Right ventricle myocardium superior (tissue), 1 donor: ENCODE data around the gene COG2. TPM values are rescaled to one million over a fixed set of nuclear protein-coding genes. Genes with fewer than 3 reads are reported as not detected.
A peak's percentile ranks its signal among the peaks of the same experiment; 100 is the strongest.
"Not testable (repeated sequence)": the region's sequence is repeated elsewhere in the genome, so short reads cannot be mapped to it uniquely, and the experiment has no call there.

Experiments used
- ATAC-seq: fragments of 200-7000 bp; cut with Tn5 transposase; one replicate; pipeline ENCODE4 v1.9.1; 2020; ENCODE audit warnings: mild to moderate bottlenecking; ENCODE audit not compliant: poor library complexity
- DNase-seq: peaks from one replicate; pipeline ENCODE4 v3.0.0-alpha.2; 2020
- intact Hi-C: fragments of 100-400 bp; cut with DNase I; formaldehyde crosslinking; loops from one replicate; pipeline ENCODE4 v1.11.2; 2022
- long read RNA-seq: library from polyadenylated mRNA; unstranded; transcript quantifications from one replicate; pipeline ENCODE4 v2.0.0, GENCODE V29; 2021
- total RNA-seq: library from RNA; stranded (reverse); fragmentation: NEBNext Ultra II Directional; extraction: Animal tissue kit (Norgen Biotek cat#: 25700); gene quantifications from one replicate; pipeline ENCODE4 v1.2.1, GENCODE V29; 2021
- donor health status: DM: no; HTN: yes; CAD: no; lungs with severe emphysema.

Gene COG2, protein sequence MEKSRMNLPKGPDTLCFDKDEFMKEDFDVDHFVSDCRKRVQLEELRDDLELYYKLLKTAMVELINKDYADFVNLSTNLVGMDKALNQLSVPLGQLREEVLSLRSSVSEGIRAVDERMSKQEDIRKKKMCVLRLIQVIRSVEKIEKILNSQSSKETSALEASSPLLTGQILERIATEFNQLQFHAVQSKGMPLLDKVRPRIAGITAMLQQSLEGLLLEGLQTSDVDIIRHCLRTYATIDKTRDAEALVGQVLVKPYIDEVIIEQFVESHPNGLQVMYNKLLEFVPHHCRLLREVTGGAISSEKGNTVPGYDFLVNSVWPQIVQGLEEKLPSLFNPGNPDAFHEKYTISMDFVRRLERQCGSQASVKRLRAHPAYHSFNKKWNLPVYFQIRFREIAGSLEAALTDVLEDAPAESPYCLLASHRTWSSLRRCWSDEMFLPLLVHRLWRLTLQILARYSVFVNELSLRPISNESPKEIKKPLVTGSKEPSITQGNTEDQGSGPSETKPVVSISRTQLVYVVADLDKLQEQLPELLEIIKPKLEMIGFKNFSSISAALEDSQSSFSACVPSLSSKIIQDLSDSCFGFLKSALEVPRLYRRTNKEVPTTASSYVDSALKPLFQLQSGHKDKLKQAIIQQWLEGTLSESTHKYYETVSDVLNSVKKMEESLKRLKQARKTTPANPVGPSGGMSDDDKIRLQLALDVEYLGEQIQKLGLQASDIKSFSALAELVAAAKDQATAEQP
- total RNA-seq: 24.6 TPM
- long read RNA-seq, transcript COG2-201 (18 exons, 2,843 nt): minor isoform, 7 of 96 reads
- long read RNA-seq, transcript COG2-202 (18 exons, 2,921 nt): major isoform, 76 of 96 reads
- long read RNA-seq, partial matches to known transcripts: 3 of 96 reads
- long read RNA-seq, other reads (novel, unspliced or antisense): 8 of 96 reads

DNA sequence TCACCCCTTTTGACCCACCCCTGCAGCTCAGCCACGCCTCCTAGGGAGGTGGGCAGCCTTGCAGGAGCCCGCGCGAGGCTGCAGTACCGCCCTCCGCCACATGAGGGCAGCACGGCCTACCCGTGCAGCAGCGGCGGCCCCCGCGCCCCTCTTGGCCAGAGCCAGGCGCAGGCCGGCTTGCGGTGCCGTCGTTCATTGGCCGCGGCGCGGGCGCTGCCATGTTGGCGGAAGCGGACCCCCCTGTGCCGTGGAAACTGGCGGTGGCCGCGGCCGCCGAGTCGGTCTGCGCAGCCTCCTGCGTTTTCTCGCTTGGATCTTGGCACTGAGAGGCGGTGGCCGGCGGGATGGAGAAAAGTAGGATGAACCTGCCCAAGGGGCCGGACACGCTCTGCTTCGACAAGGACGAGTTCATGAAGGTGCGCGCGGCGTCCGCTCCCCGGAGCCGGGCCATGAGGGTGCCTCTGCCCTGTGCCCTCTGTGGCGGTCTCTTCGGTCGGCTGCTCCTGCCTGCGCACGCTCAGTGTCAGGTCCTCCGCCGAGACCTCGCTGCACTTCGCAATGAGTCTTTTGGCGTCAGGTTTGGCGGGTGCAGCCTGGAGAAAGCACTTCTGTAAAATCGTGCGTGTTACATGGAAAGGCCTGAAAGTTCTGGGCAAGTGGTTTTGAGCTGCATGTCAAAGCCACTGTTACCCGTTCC is at the start of gene COG2:
Gene COG2 (plus strand): TSS at position 219 of the 697 bp plus-strand sequence. CDS start 126 bp downstream, at position 345.
- DNase-seq (peak; percentile 98), ATAC-seq (peak; percentile 99)
- intact Hi-C loops: no loop called here

DNA sequence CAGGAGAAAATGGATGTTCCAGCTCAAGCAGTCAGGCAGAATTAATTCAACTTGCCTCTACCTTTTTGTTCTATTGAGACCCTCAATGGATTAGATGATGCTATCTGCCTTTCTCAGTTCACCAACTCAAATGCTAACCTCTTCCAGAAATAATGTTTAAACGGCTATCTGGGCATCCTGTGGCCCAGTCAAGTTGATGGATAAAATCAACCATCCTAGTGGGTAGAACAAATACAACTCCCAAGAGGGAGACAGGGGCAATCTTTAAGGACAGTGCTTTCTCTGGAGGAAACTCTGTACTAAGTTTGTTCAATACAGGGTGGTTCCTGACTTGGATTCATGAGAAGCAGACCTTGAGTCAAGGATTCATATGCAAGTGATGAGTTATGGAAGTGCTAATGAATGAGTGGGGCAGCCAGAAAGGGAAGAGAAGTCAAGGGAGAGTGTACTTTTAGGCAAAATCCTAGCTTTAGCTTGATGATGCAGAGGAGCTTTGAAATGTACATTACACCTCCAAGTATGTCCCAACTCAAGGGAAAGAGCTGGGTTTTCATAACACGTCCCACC is 49.4 kb upstream of the COG2 start:
- no peak for DNase-seq
- intact Hi-C loops: no loop called here
- no peak for ATAC-seq

DNA sequence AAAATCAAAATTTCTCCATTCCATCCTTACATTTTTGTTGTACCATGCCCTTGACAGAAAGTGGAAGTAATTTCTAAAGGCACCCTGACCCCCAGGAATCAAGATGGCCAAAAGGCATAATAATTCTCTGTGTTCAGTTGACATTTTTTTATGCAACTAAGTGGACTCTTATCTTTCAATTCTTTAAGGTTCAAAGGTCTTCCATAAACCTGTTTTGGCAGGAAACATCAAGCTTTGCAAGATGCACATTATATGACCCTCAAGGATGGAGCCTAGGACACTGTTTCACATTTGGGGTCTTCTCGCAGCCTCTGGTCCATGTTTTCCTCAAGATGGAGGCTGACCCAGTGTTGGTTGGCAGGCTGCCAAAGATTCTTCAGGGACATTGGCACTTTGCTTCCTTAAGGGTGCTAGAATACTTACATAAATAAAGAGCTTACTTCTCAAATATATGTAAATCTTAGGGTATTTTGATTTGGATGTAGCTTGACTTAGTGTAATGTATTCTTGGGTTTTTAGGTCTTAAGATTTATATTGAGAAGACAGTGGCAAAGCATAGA is 48.0 kb upstream of the COG2 start:
- intact Hi-C loops: no loop called here
- ATAC-seq (no peak), DNase-seq (no peak)

DNA sequence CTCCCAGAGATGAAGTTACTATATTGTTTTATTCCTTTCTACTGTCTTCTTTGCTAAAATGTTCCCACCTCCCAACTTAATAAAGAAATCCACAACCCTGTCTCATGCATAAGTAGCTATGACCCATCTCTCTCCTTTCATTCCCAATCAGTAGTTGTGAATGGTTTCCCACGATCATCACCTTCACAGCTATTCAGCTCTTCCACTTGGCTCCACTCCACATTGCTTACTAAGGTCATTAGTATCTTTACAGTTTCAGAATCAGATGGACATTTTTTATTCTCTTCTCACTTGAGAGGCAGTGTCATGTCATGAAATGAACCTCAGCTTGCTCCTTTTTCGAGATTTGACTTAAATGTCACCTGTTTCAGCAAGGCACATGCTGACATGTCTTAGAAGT is 47.1 kb upstream of the COG2 start:
- ATAC-seq (no peak), DNase-seq (no peak)
- intact Hi-C loops: no loop called here

DNA sequence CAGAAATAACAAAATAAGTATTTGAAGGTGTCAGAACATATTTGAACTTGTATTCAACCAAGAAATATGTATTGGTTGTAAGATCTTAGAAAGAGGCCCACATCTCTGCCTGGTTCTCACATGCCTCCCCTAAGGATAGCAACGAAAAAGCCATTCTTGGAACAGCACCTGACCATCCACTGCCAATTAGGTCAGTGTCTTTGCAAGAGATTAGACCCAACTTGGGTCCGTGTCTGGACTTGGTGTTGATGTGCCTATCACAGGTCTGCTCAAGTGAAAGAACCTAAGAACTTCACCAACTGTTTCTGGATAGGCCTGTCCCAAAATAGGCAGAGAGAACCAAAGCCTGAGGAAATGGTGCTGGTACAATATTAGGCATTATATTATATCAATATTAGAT is 46.0 kb upstream of the COG2 start:
- ATAC-seq (no peak), DNase-seq (no peak)
- intact Hi-C loops: no loop called here

DNA sequence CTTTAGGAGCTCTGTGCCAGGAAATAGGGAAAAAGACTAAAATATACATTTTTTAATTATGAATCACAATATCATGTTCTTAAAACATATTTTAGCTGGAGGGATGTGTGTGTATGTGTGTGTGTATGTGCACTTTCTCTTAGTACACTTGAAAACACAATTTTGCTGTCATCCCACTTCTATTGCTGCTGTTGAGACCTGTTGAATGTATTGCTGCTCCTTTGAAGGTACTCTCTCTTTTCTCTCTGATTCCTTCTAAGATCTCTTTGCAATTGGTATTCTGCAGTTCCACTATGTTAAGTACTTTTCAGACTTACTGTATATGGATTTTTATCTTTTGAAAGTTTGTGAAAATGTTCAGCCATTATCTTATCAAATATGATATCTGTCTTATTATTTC is 43.5 kb upstream of the COG2 start:
- intact Hi-C loops: no loop called here
- DNase-seq: no peak
- no peak for ATAC-seq

DNA sequence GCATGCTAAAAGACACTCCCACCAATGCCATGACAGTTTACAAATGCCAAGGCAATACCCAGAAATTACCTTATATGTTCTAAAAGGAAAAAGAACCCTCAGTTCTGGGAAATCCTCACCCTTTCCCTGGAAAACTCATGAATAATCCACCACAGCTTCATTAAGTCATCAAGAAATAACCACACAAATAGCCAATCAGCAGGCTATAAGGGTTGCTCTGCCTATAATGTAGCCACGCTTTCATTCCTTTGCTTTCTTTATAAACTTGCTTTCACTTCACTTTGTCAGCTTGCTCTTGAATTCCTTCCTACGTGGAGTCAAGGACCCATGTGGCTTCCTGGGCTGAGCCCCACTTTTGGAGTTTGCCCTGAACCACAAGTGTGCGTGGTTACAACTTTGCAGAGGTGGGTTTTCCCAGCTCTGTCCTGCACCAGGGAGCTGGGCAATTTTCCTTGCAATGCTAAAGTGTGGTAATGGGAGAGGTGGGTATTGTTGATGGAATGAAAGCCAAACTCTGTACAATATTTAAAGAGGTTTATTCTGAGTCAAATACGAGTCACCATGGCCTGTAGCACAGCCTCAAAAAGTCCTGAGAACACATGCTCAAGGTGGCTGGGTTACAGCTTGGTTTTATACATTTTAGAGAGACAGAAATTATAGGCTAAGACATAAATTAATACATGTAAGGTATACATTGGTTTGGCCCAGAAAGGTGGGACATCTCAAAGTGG is 42.2 kb upstream of the COG2 start:
- ATAC-seq: no peak
- intact Hi-C loops: no loop called here
- DNase-seq: no peak

DNA sequence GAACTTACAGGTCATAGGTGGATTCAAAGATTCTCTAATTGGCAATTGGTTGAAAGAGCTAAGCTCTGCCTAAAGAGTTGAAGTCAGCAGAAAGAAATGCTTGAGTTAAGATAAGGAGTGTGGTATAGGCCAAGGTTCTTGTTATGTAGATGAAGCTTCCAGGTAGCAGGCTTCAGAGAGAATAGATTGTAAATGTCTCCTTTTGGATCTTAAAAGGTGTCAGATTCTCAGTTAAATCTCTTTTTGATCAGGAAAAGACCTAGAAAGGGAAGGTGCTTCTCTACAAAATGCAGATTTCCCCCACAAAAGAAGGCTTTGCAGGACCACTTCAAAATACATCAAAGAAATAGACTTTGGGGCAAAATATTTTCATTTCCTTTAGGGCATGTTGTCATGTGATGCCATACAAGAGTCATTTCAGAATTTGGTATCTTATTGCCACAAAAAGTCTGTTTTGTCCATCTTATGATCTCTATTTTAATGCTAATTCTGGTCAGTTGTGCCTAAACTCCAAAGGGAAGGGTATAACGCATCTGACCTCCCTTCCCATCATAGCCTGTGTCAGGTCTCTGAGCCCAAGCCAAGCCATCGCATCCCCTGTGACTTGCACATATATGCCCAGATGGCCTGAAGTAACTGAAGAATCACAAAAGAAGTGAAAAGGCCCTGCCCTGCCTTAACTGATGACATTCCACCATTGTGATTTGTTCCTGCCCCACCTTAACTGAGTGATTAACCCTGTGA is 41.5 kb upstream of the COG2 start:
- intact Hi-C loops, DNase-seq, ATAC-seq: not testable (repeated sequence)

DNA sequence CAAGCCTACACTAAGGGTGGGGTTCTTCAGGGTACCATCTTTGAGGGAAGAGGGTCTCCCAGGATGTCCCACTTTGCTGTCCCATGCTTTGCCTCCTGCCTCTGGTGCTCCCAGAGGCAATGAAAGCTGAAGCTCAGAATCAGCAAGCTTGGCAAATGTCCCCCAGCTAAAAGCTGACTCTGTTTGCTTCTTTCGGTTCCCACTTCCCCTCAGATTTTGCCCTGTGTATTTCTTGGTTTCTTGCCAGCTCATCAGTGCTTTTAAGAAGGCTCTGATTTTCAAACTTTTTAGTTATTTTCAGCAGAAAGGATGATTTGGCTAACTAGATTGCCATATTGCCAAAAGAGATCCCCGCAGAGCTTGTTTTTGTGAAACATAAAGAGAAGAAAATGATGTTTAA is 33.1 kb upstream of the COG2 start:
- intact Hi-C loops: no loop called here
- DNase-seq (no peak), ATAC-seq (no peak)

DNA sequence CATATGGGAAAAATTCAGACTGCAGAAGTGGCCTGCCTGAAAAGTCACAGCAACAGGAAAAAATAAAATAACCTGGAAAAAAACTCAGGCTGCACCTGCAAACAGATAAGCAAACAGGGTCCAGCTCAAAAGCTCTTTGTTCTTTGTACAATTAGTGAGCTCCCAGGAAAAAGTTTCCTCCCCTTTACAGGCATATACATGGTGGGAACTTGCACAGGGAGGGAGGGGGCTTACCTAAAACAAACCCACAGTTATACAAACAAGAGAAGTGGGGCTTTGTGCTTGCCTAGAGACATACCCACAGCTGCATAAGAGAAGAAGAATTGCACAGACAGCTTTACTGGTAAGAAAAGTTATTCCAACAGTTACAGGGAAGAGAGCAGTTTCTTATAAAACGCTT is 31.7 kb upstream of the COG2 start:
- DNase-seq (no peak), ATAC-seq (no peak)
- intact Hi-C loops: no loop called here

DNA sequence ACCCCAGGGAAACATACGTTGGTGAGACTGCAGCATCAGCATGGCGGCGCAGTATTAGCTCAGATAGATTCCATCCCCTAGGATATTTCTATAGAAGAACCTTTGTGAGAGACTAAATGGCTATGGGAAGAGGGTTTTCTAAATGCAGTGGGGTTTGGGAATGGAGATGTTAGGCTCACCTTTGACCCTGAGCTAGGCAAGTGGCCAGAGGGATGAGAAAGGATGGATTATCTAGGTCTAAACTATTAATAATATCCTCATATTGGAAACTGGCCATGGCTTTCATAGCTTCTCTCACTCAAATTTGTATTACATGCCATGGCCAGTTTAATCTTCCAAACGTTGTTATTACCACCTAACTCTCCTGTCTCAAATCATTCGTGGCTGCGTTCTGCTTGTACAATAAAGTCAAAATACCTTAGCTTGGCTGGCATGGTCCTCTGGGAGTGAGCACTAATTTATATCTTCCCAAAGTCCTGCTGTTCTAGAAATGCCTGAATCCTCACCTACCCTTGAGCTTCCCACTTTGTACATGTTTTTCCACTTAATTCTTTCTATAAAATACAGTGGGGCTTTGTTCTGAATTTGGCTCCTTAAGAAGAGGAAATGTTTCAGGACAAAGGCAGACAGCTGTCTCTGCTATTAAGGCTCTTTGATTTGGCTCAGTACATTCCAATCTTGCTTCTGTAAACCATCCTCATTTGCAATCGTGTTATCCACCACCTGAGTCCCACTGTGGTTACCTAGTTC is 31.0 kb upstream of the COG2 start:
- intact Hi-C loops: no loop called here
- peak; percentile 12 for ATAC-seq
- no peak for DNase-seq

DNA sequence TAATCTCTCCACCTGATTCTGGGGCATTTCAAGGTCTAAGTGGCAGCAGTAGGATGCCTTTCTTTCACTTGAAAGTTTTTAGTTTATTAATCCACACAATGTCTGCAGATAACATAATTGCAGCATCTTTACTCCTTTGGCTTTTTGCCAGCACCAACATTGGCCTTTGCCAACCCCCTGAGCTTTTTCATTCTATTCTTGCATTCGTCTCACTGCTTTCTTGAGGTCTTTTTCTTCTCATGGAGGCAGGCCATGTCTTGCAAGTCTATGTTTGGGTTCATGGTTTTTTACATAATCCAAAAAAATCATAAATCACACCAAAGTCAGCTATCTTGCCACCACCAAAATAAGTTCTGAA is 30.4 kb upstream of the COG2 start:
- DNase-seq: no peak
- ATAC-seq: no peak
- intact Hi-C loops: no loop called here

DNA sequence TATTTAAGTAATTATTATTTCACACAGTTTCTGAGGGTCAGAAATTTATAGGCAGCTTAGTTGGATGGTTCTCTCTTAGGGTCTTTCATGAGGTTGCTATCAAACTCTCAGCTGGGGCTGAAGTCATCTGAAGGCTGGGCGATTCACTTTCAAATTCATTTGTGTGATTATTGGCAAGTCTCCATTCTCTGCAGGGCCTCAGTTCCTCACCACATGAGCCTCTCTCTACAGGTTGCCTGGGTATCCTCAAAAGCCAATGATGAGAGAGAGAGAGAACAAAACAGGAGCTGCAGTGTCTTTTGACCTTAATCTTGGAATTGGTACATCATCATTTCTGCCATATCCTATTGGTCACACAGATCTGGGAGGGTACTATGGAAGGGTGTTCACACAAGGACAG is 29.6 kb upstream of the COG2 start:
- intact Hi-C loops: no loop called here
- no peak for DNase-seq
- no peak for ATAC-seq

DNA sequence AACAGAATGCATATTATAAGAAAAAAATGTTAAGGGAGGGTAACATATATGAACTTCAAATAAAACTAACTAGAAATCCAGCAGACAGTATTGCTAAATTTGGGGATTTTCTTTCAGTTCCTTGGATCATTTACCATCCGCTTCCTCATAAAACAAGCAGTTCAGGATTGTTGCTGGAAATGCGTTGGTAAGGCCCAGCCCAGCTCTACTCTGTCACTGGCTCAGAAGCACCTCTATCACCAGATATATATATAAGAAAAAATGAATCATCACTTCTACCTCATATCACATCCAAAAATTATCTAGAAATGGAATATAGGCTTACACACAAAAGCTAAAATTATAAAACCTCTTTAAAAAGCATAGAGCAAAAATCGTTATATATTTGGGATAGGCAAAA is 28.2 kb upstream of the COG2 start:
- ATAC-seq: no peak
- no peak for DNase-seq
- intact Hi-C loops: no loop called here

DNA sequence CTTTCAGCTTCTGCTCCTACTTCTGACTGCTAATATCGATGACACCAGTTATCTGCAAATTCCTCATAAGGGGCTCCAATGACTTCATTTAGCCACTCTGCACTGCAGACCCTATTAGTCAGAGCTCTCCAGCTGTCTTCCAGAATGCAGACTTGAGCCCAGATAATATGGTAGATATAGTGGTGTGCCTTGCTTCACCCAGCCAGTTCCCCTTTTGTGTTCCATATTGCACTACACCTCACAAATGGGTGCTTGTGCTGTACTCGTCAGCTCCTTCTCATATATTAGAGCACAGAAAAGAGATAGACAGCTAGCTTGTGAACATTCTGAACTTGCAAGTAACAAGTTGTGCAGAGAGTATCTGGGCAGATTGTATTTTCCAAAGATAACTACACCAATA is 23.7 kb upstream of the COG2 start:
- no peak for DNase-seq
- intact Hi-C loops: no loop called here
- ATAC-seq: no peak

DNA sequence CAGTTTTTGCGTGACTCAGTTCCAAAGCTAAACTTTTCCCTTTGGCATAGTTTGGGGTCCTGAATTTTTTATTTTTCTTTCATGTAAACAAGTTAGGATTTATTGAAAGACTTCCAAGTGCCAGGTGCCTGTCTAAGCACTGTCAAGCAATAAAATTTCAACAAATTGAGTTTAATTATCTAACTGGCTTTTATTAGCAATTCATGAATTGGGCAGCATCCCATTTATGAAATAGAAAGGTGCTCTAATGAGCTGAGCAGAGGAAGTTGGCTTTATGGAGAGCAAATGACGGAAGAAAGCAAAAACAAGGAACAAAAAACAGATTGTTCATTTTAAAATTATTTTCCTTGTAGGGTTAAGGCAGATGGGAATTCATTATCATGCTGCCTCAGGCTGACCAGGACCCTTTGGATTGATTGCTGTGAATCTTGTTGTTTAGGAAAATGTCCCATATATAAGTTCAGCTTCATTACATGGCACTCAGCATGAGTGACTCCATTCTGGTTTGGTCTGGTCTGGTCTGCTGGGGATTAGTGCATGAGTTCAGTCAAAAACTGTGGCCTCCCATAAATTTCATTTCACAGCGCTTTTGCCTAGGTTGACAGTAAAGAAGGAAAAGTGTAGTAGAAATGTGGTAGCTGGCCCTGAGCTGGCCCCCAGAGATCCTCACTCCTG is 21.5 kb upstream of the COG2 start:
- ATAC-seq (no peak), DNase-seq (no peak)
- intact Hi-C loops: no loop called here
